H1 (cell line): Measurements from ENCODE around the gene LAG3. TPM values are rescaled to one million over a fixed set of nuclear protein-coding genes. Genes with fewer than 3 reads are reported as not detected.

ENCODE experiments used
- CTCF ChIA-PET: fragments of 300-600 bp; sonication (Branson Sonifier 250); formaldehyde crosslinking; loops from one replicate; lab custom pipeline; 2021; ENCODE audit not compliant: partially characterized antibody; lab: Charles Lee
- POLR2A ChIA-PET: fragments of 300-600 bp; sonication (Branson Sonifier 250); formaldehyde crosslinking; loops from one replicate; lab custom pipeline; 2021; ENCODE audit warnings: inconsistent platforms; ENCODE audit not compliant: partially characterized antibody; lab: Charles Lee
- DNase-seq, 2 experiments: peaks; one replicate each; pipeline versions ENCODE4 v3.0.0 to v3.0.0-alpha.2; 2010 to 2022; ENCODE audit warnings: low spot score in 2 of 2, low read depth in 1 of 2, mixed read lengths in 1 of 2
- FAIRE-seq: peaks from 2 replicates; lab custom pipeline; 2011; peaks lifted over from hg19 to GRCh38; lab: Jason Lieb, UNC
- H2AFZ ChIP-seq: 2 replicates; pipeline ENCODE4 v1.8.1; 2012; ENCODE audit warnings: low read length, inconsistent platforms
- H2AK5ac ChIP-seq: 2 replicates; pipeline ENCODE4 v1.6.1; 2013; ENCODE audit warnings: low read depth, low read length
- H2BK120ac ChIP-seq: replicated peaks from 2 replicates; pipeline ENCODE3; 2013; ENCODE audit warnings: low read depth, low read length, inconsistent platforms
- H2BK12ac ChIP-seq: 2 replicates; pipeline ENCODE4 v1.6.1; 2013; ENCODE audit warnings: low read depth, low read length
- H2BK15ac ChIP-seq: 2 replicates; pipeline ENCODE4 v1.6.1; 2013; ENCODE audit warnings: low read length
- H2BK20ac ChIP-seq: 2 replicates; pipeline ENCODE4 v1.6.1; 2013; ENCODE audit warnings: low read length
- H2BK5ac ChIP-seq: 2 replicates; pipeline ENCODE4 v1.6.1; 2013; ENCODE audit warnings: low read depth, low read length
- H3K14ac ChIP-seq: 2 replicates; pipeline ENCODE4 v1.6.1; 2013; ENCODE audit warnings: inconsistent platforms; ENCODE audit not compliant: insufficient read length
- H3K18ac ChIP-seq: 2 replicates; pipeline ENCODE4 v1.6.1; 2013; ENCODE audit warnings: low read length; ENCODE audit errors: extremely low read depth
- H3K23ac ChIP-seq: 2 replicates; pipeline ENCODE4 v1.6.1; 2013; ENCODE audit warnings: inconsistent platforms; ENCODE audit not compliant: insufficient read length
- H3K23me2 ChIP-seq: 2 replicates; pipeline ENCODE4 v1.6.1; 2013; ENCODE audit warnings: low read depth, low read length
- H3K27ac ChIP-seq: 2 replicates; pipeline ENCODE4 v1.6.1; 2011; ENCODE audit warnings: low read depth, low read length, inconsistent platforms
- H3K27me3 ChIP-seq, 4 experiments: replicated peaks in 1 of 4; 1 replicate in 1 of 4; 2 replicates in 3 of 4; pipeline versions ENCODE4 v1.6.1 to v1.8.1; 2011 to 2013; ENCODE audit warnings: low read length in 3 of 4, mild to moderate bottlenecking in 3 of 4, inconsistent platforms in 2 of 4, mixed read lengths in 2 of 4, moderate library complexity in 1 of 4; ENCODE audit not compliant: control insufficient read depth in 3 of 4, insufficient read depth in 3 of 4; ENCODE audit errors: extremely low read depth in 1 of 4
- H3K36me3 ChIP-seq, 4 experiments: 2 replicates each; pipeline versions ENCODE4 v1.6.1 to v1.8.1; 2011 to 2013; ENCODE audit warnings: mild to moderate bottlenecking in 4 of 4, low read length in 3 of 4, moderate library complexity in 2 of 4, control low read depth in 1 of 4, inconsistent platforms in 1 of 4; ENCODE audit not compliant: insufficient read depth in 4 of 4, control insufficient read depth in 2 of 4
- H3K4ac ChIP-seq: replicated peaks from 2 replicates; pipeline ENCODE3; 2013; ENCODE audit warnings: low read length, low read depth, mixed read lengths, inconsistent platforms; ENCODE audit not compliant: insufficient read length
- H3K4me1 ChIP-seq, 4 experiments: replicated peaks in 1 of 4; 1 replicate in 1 of 4; 2 replicates in 3 of 4; pipeline versions ENCODE4 v1.6.1 to v1.8.1; 2011 to 2013; ENCODE audit warnings: low read length in 3 of 4, inconsistent platforms in 2 of 4, mixed read lengths in 1 of 4; ENCODE audit not compliant: insufficient read depth in 4 of 4, control insufficient read depth in 3 of 4
- H3K4me2 ChIP-seq, 2 experiments: 2 replicates each; pipeline versions ENCODE4 v1.6.1 to v1.8.1; 2011 to 2013; ENCODE audit warnings: low read depth in 2 of 2, low read length in 2 of 2, control low read depth in 1 of 2, inconsistent platforms in 1 of 2, mild to moderate bottlenecking in 1 of 2; ENCODE audit not compliant: insufficient read depth in 1 of 2
- H3K4me3 ChIP-seq, 4 experiments: fragments of 200-600, 300-600 bp in 1 of 4; sonication (generic), shearing (Covaris generic), sonication (Bioruptor Twin) in 1 of 4; 2 replicates each; pipeline versions ENCODE4 v1.5.1 to v1.8.1; 2011 to 2016; ENCODE audit warnings: low read length in 4 of 4, low read depth in 3 of 4, control low read depth in 2 of 4, inconsistent platforms in 2 of 4, mild to moderate bottlenecking in 2 of 4, mixed read lengths in 1 of 4, moderate library complexity in 1 of 4; ENCODE audit not compliant: insufficient read depth in 2 of 4; ENCODE audit errors: extremely low read depth in 1 of 4
- H3K56ac ChIP-seq: replicated peaks from 2 replicates; pipeline ENCODE3; 2013; ENCODE audit warnings: low read depth, mild to moderate bottlenecking, mixed read lengths, low read length, inconsistent platforms; ENCODE audit not compliant: insufficient read length
- H3K79me1 ChIP-seq: 2 replicates; pipeline ENCODE4 v1.6.1; 2013; ENCODE audit warnings: low read depth, low read length, control low read depth
- H3K79me2 ChIP-seq, 2 experiments: 2 replicates each; pipeline versions ENCODE4 v1.6.1 to v1.8.1; 2012 to 2013; ENCODE audit warnings: low read length in 2 of 2, mild to moderate bottlenecking in 2 of 2, inconsistent platforms in 1 of 2; ENCODE audit not compliant: insufficient read depth in 2 of 2, control insufficient read depth in 1 of 2
- H3K9ac ChIP-seq, 4 experiments: replicated peaks in 1 of 4; 1 replicate in 1 of 4; 2 replicates in 3 of 4; pipeline versions ENCODE4 v1.6.1 to v1.8.1; 2011 to 2013; ENCODE audit warnings: low read depth in 3 of 4, low read length in 3 of 4, control low read depth in 2 of 4, mild to moderate bottlenecking in 2 of 4, moderate library complexity in 2 of 4, inconsistent platforms in 1 of 4; ENCODE audit errors: extremely low read depth in 1 of 4
- H3K9me3 ChIP-seq, 2 experiments: 2 replicates each; pipeline versions ENCODE4 v1.6.1 to v1.8.1; 2012 to 2013; ENCODE audit warnings: mild to moderate bottlenecking in 2 of 2, moderate library complexity in 2 of 2, control low read depth in 1 of 2, inconsistent platforms in 1 of 2, low read depth in 1 of 2, low read length in 1 of 2, mixed read lengths in 1 of 2; ENCODE audit not compliant: insufficient read depth in 2 of 2
- H4K20me1 ChIP-seq, 2 experiments: replicated peaks in 1 of 2; 2 replicates each; pipeline versions ENCODE3 to v1.8.1; 2011 to 2013; ENCODE audit warnings: inconsistent platforms in 2 of 2, low read length in 2 of 2, mild to moderate bottlenecking in 1 of 2; ENCODE audit not compliant: insufficient read depth in 2 of 2, control insufficient read depth in 1 of 2
- H4K5ac ChIP-seq: 2 replicates; pipeline ENCODE4 v1.6.1; 2013; ENCODE audit warnings: low read length, low read depth, mixed read lengths, inconsistent platforms; ENCODE audit not compliant: insufficient read length
- H4K8ac ChIP-seq: 2 replicates; pipeline ENCODE4 v1.8.0; 2013; ENCODE audit warnings: mild to moderate bottlenecking, moderate library complexity, low read length, inconsistent platforms; ENCODE audit not compliant: insufficient read depth; ENCODE audit errors: extremely low read depth
- H4K91ac ChIP-seq: replicated peaks from 2 replicates; pipeline ENCODE3; 2013; ENCODE audit warnings: low read length, mixed read lengths, inconsistent platforms; ENCODE audit not compliant: insufficient read length
- WGBS, 2 experiments: shearing (Covaris generic) in 1 of 2; methylation state at CpG; one replicate each; pipeline versions ENCODE4 v1.1.6 to v1.1.7; 2013 to 2015; ENCODE audit warnings: low lambda C conversion rate in 2 of 2, mixed read lengths in 2 of 2, inconsistent platforms in 1 of 2, low coverage in 1 of 2, missing lambda C conversion rate in 1 of 2; ENCODE audit not compliant: insufficient replicate concordance in 2 of 2, insufficient coverage in 1 of 2, insufficient read length in 1 of 2; ENCODE audit errors: extremely low coverage in 1 of 2, missing lambda C conversion rate in 1 of 2; 5-methylcytosine and 5-hydroxymethylcytosine counted together
- polyA plus RNA-seq, 7 experiments: library from polyadenylated mRNA; depleted of rRNA in 3 of 7; stranded (reverse) in 5 of 7; unstranded in 2 of 7; fragments of >200 nt in 5 of 7; fragments of 200-250 nt in 2 of 7; gene quantifications; 1 replicate in 5 of 7; 2 replicates in 1 of 7; 4 replicates in 1 of 7; pipeline versions ENCODE4 v1.2.1 to v1.2.3, GENCODE V29; 2011 to 2013; ENCODE audit warnings: missing spikeins in 2 of 7, mixed read lengths in 2 of 7
- total RNA-seq: library from RNA; stranded (reverse); fragmentation: NEBNext Ultra II Directional; extraction: Animal tissue kit (Norgen Biotek cat#: 25700); gene quantifications from 2 replicates; pipeline ENCODE4 v1.2.1, GENCODE V29; 2021
- TF ChIP-seq, protein P1 (sequence below): IDR thresholded peaks from 2 replicates; pipeline ENCODE4 v1.6.1; 2011; ENCODE audit warnings: low read length, improper control_type of control experiment

The LAG3 gene
- total and polyA plus RNA-seq, 2 of the 8 experiments (the other 6 are each of a cell fraction or from before 2014, with no cell fraction given) = 1.1 to 3.1 TPM

DNA sequence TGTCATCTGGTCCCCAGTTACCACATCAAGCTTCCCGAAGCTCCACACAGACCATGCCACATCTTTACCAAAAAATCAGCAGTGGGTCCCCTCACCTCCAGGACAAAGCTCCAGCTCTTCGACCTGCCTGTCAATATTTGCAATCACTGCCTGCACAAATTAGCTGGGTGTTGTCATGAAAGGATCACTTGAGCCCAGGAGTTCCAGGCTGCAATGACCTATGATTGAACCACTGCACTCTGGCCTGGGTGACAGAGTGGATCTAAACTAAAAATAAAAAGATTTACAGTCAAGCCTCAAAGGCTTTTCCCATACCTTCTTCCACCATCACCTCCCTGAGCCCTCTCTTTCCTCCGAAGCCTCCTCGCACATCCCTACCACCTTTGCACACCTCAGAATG, 24.3 kb downstream of the LAG3 start:
- Histone ChIP-seq H2BK5ac (no peak overlapping the region), H3K4me1 (peaks cover 0 to 3% (median 0%) of the 10 kb centered on the region in 4 experiments; a peak in 3 of 7 replicates), H3K4me3 (no peak overlapping the region), H3K23ac (no peak overlapping the region), H4K8ac (no peak overlapping the region), H2AK5ac (no peak overlapping the region), H4K5ac (no peak overlapping the region), H2BK120ac (no peak overlapping the region), H3K4ac (no peak overlapping the region), H3K23me2 (no peaks in the 10 kb centered on the region), H2BK15ac (no peak overlapping the region), H4K20me1 (no peaks in the 10 kb centered on the region), H3K4me2 (no peak overlapping the region), H2BK12ac (no peak overlapping the region)
- no peak for FAIRE-seq
- WGBS, 2 experiments = 92% methylated on average over 4 of the region's 4 CpGs; no CpG with 5 or more reads in 1 of the 2 experiments
- CTCF ChIA-PET = interaction anchor here (0.7 to 2.8 kb wide), 6 partner anchors 16 to 50 kb away, joined by 3 to 10 read pairs (median 4); partner anchors contain the start of gene MLF2
- TF ChIP-seq, protein P1, sequence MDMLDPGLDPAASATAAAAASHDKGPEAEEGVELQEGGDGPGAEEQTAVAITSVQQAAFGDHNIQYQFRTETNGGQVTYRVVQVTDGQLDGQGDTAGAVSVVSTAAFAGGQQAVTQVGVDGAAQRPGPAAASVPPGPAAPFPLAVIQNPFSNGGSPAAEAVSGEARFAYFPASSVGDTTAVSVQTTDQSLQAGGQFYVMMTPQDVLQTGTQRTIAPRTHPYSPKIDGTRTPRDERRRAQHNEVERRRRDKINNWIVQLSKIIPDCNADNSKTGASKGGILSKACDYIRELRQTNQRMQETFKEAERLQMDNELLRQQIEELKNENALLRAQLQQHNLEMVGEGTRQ = no peak
- TF ChIP-seq, all 59 proteins: peak for 0
- H4K91ac ChIP-seq = no peak overlapping the region
- no peak overlapping the region for H3K9ac ChIP-seq
- H2AFZ ChIP-seq = no peak overlapping the region
- H3K27ac ChIP-seq = no peak overlapping the region
- 0 out of 7 replicates have a peak, but pooled peaks cover 0 to 3% (median 0%) of the 10 kb centered on the region in 4 experiments for H3K27me3 ChIP-seq
- H2BK20ac ChIP-seq = no peak overlapping the region
- no peaks in the 10 kb centered on the region for H3K9me3 ChIP-seq
- H3K79me2 ChIP-seq = no peaks in the 10 kb centered on the region
- H3K36me3 ChIP-seq = no peaks in the 10 kb centered on the region
- no peak overlapping the region for H3K56ac ChIP-seq
- DNase-seq = no peak
- H3K18ac ChIP-seq = no peak overlapping the region
- POLR2A ChIA-PET = interaction anchor here (1.1 to 1.7 kb wide), 4 partner anchors 10 to 36 kb away, joined by 3 to 6 read pairs (median 5); partner anchors contain the start of gene GPR162
- H3K79me1 ChIP-seq = no peaks in the 10 kb centered on the region
- H3K14ac ChIP-seq = no peak overlapping the region
